PC-3 (cell line): ENCODE results near the gene NALCN.

ENCODE experiments used
- EZH2phosphoT487 ChIP-seq: fragments of 300-600 bp; sonication (generic); IDR thresholded peaks from 2 replicates; pipeline ENCODE4 v1.6.1; 2018; ENCODE audit warnings: mild to moderate bottlenecking, antibody characterized with exemption, low read length, borderline replicate concordance
- TF ChIP-seq, protein P1 (sequence below): fragments of 300-600 bp; sonication (generic); conservative IDR thresholded peaks from 2 replicates; pipeline ENCODE4 v1.5.1; 2017; ENCODE audit warnings: antibody characterized with exemption, low read depth, mild to moderate bottlenecking, low read length

DNA sequence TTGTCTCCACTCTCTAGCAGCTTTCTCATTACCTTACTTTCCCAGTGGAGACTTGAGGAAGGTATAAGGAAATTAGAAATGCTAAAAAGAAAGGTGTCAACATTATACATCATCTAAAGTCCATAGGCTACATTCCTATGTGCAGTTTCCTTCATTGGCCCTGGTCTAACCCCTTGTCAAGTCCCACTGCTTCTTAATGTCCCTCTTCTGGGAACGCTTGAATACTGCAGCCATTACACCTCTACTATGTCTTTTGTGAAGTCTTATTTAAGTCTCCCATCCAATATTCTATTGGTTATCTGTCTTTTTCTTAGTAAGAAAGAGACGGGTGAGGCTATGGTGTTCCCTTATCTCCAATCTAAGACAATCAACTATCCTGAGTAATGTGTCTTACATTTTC, 409.1 kb downstream of the NALCN start:
- TF ChIP-seq, protein P1, sequence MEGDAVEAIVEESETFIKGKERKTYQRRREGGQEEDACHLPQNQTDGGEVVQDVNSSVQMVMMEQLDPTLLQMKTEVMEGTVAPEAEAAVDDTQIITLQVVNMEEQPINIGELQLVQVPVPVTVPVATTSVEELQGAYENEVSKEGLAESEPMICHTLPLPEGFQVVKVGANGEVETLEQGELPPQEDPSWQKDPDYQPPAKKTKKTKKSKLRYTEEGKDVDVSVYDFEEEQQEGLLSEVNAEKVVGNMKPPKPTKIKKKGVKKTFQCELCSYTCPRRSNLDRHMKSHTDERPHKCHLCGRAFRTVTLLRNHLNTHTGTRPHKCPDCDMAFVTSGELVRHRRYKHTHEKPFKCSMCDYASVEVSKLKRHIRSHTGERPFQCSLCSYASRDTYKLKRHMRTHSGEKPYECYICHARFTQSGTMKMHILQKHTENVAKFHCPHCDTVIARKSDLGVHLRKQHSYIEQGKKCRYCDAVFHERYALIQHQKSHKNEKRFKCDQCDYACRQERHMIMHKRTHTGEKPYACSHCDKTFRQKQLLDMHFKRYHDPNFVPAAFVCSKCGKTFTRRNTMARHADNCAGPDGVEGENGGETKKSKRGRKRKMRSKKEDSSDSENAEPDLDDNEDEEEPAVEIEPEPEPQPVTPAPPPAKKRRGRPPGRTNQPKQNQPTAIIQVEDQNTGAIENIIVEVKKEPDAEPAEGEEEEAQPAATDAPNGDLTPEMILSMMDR: 0 out of 2 replicates have a peak, but pooled peaks have one; percentile 14
- TF ChIP-seq EZH2phosphoT487: no peak
